GM23248 (cell line): ENCODE results near the gene FAM241A. TPM values are rescaled to one million over a fixed set of nuclear protein-coding genes. Genes with fewer than 3 reads are reported as not detected.

ENCODE experiments used
- DNase-seq: peaks from one replicate; pipeline ENCODE4 v3.0.0-alpha.2; 2015
- H2AFZ ChIP-seq: fragments of 200-600 bp; sonication (generic); 2 replicates; pipeline ENCODE4 v1.6.1; 2016; ENCODE audit warnings: antibody characterized with exemption
- H3F3A ChIP-seq: fragments of 200-600 bp; sonication (generic); 2 replicates; pipeline ENCODE4 v1.6.1; 2016; ENCODE audit warnings: mild to moderate bottlenecking, antibody characterized with exemption, mixed run types; ENCODE audit not compliant: insufficient read depth
- H3K27ac ChIP-seq: fragments of 200-600 bp; sonication (generic); 2 replicates; pipeline ENCODE4 v1.5.1; 2016; ENCODE audit warnings: mild to moderate bottlenecking
- H3K27me3 ChIP-seq: fragments of 200-600 bp; sonication (generic); replicated peaks from 2 replicates; pipeline ENCODE4 v1.6.1; 2016; ENCODE audit warnings: mild to moderate bottlenecking; ENCODE audit not compliant: insufficient read depth
- H3K36me3 ChIP-seq: fragments of 200-600 bp; sonication (generic); 2 replicates; pipeline ENCODE4 v1.6.1; 2016; ENCODE audit warnings: low read depth, mild to moderate bottlenecking
- H3K4me1 ChIP-seq: fragments of 200-600 bp; sonication (generic); 2 replicates; pipeline ENCODE4 v1.6.1; 2016; ENCODE audit warnings: mild to moderate bottlenecking; ENCODE audit not compliant: insufficient read depth
- H3K4me2 ChIP-seq: fragments of 200-600 bp; sonication (generic); one replicate; pipeline ENCODE4 v1.6.1; 2016; ENCODE audit warnings: mild to moderate bottlenecking; ENCODE audit not compliant: unreplicated experiment
- H3K4me3 ChIP-seq: fragments of 200-600 bp; sonication (generic); 2 replicates; pipeline ENCODE4 v1.5.1; 2016; ENCODE audit warnings: mild to moderate bottlenecking
- H3K79me2 ChIP-seq: fragments of 200-600 bp; sonication (generic); 2 replicates; pipeline ENCODE4 v1.6.1; 2016; ENCODE audit warnings: mild to moderate bottlenecking; ENCODE audit not compliant: insufficient read depth
- H3K9ac ChIP-seq: fragments of 200-600 bp; sonication (generic); 2 replicates; pipeline ENCODE4 v1.6.1; 2016; ENCODE audit warnings: mild to moderate bottlenecking
- H3K9me2 ChIP-seq: fragments of 200-600 bp; sonication (generic); 2 replicates; pipeline ENCODE4 v1.6.1; 2016; ENCODE audit warnings: mixed run types, mild to moderate bottlenecking, moderate library complexity; ENCODE audit not compliant: insufficient read depth
- H3K9me3 ChIP-seq: fragments of 200-600 bp; sonication (generic); one replicate; pipeline ENCODE4 v1.6.1; 2017; ENCODE audit warnings: low read depth
- H4K20me1 ChIP-seq: fragments of 200-600 bp; sonication (generic); 2 replicates; pipeline ENCODE4 v1.6.0; 2016; ENCODE audit not compliant: insufficient read depth
- EZH2 ChIP-seq: fragments of 200-600 bp; sonication (generic); IDR thresholded peaks from 2 replicates; pipeline ENCODE4 v1.6.1; 2018; ENCODE audit warnings: antibody characterized with exemption, mild to moderate bottlenecking; ENCODE audit not compliant: insufficient read depth, poor library complexity, severe bottlenecking
- EZH2phosphoT487 ChIP-seq: fragments of 200-600 bp; sonication (generic); IDR thresholded peaks from 2 replicates; pipeline ENCODE4 v1.6.1; 2018; ENCODE audit warnings: antibody characterized with exemption, moderate library complexity, mild to moderate bottlenecking, low read depth; ENCODE audit not compliant: insufficient read depth
- WGBS, 2 experiments: methylation state at CpG; one replicate each; pipeline ENCODE4 v1.1.6; 2015 to 2017; ENCODE audit warnings: low lambda C conversion rate in 2 of 2, low coverage in 1 of 2; ENCODE audit errors: missing lambda C conversion rate in 2 of 2; 5-methylcytosine and 5-hydroxymethylcytosine counted together
- in situ Hi-C: fragments of 300-500 bp; cut with MboI; formaldehyde crosslinking; loops from 2 replicates; pipeline ENCODE4 v1.15.0; 2020
- polyA plus RNA-seq: library from polyadenylated mRNA; unstranded; fragments of >200 nt; fragmentation: Nextera tagmentation; extraction: Ambion mirVana; gene quantifications from 2 replicates; pipeline ENCODE4 v1.2.1, GENCODE V29; 2016
- total RNA-seq: library from RNA; depleted of rRNA; stranded (reverse); fragments of >200 nt; shearing (Covaris generic); gene quantifications from 2 replicates; pipeline ENCODE4 v1.2.3, GENCODE V29; 2014

FAM241A gene
- total and polyA plus RNA-seq, 2 experiments from 2014 or later = 5.2 to 6.2 TPM

DNA sequence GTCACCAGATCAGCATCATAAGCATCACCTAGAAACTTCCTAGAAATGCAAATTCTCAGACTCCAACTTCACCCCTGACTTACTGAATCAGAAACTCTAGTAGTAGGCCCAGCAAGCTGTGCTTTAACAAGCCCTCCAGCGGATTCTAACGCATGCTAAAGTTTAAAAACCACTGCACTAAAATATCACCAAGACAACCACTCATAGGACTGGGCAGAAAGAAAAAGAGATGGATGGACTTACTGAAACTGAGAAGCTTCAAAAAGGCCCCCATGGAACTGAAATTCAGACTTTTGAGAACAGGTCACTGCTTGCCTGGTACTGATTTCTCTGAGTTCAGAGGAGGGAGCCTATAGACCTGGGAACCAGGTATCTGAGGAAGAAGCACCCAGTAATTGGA lies 40.1 kb downstream of the FAM241A start:
- no peak overlapping the region for H3K4me2 ChIP-seq
- H3K4me1 ChIP-seq = peaks cover 7% of the 10 kb centered on the region
- H2AFZ ChIP-seq = no peak overlapping the region
- whole genome bisulfite sequencing, 2 experiments = 100% methylated on average over 2 of the region's 2 CpGs
- no peaks in the 10 kb centered on the region for H3K9me2 ChIP-seq
- H3K27me3 ChIP-seq = no peaks in the 10 kb centered on the region
- no peak overlapping the region for H3K9ac ChIP-seq
- in situ Hi-C loops = no loop called here
- no peak overlapping the region for H3K27ac ChIP-seq
- no peaks in the 10 kb centered on the region for H3K9me3 ChIP-seq
- no peaks in the 10 kb centered on the region for H3F3A ChIP-seq
- no peaks in the 10 kb centered on the region; the same call in 1 of the 2 replicates for H3K36me3 ChIP-seq
- no peaks in the 10 kb centered on the region for H4K20me1 ChIP-seq
- TF ChIP-seq EZH2phosphoT487 (no peak), EZH2 (no peak)
- H3K4me3 ChIP-seq = no peak overlapping the region
- DNase-seq = no peak
- H3K79me2 ChIP-seq = no peaks in the 10 kb centered on the region

DNA sequence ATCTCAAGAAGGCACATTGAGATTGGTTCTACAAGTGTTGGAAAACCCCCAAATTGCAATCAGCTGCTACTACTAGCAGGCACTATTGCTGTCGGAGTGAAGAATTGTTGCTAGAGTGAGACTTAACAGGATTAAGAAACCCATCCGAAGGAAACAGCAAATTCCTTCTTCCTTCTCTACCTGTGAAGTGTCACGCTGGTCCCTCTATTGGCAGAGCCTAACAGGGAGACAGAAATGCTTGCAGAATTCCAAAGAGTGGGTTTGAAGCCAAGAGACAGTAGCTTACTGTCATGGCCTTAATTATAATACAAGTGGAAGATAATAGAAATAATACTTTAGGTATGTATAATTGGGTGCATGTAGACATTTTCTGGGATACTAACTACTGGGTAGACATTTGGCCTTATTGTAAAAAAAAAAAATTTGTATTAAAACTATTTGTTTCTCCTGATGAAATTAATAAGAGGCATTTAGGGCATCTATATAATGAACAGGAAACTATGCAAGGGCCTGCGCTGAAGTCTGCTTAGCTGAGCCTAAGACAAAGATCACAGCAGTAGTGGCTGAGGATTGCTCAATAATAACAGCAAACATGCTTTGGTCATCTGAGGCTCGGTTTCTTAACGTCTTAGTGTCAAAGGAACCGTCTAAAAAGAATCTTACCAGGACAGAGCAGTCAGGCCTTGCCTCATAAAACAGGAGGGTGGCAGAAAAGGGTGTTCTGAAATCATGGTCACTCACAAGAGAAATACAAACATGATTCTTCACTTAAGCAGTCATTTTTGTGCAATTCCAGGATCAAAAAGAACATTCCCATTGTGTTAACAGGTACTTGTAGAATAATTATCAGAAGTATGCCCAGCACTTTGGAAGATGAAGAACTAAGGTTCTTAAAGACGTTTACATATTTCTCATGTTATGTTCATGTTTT lies 40.8 kb downstream of the FAM241A start:
- no peaks in the 10 kb centered on the region for H3K9me3 ChIP-seq
- no peaks in the 10 kb centered on the region; the same call in 1 of the 2 replicates for H3K36me3 ChIP-seq
- no peak overlapping the region for H3K27ac ChIP-seq
- no peaks in the 10 kb centered on the region for H3K27me3 ChIP-seq
- no peaks in the 10 kb centered on the region for H4K20me1 ChIP-seq
- 81 to 82% methylated on average over 8 of the region's 8 CpGs for WGBS, 2 experiments
- H3F3A ChIP-seq = no peaks in the 10 kb centered on the region
- in situ Hi-C loops = no loop called here
- H3K9ac ChIP-seq = no peak overlapping the region
- no peak overlapping the region for H3K4me2 ChIP-seq
- no peaks in the 10 kb centered on the region for H3K79me2 ChIP-seq
- TF ChIP-seq EZH2 (no peak), EZH2phosphoT487 (no peak)
- DNase-seq = no peak
- H3K9me2 ChIP-seq = no peaks in the 10 kb centered on the region
- peaks cover 7% of the 10 kb centered on the region for H3K4me1 ChIP-seq
- no peak overlapping the region for H3K4me3 ChIP-seq
- H2AFZ ChIP-seq = no peak overlapping the region

DNA sequence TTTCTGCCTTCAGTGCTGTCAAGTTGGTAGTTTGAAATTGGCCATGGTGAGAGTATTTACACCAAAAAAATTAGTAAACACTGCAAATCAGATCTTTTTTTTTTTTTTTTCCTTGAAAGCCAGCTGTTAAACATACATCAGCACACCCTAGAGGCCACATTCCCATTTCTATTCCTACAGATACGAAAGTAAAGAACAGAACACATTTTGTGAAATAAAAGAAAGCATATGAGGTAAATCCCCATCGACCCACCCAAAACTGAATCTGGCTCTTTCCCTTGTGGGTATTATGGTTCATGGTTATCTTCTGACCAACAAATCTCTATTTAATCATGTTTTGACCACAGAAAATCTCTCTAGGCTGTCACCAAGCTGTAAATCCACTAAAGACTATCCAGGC lies 44.5 kb downstream of the FAM241A start:
- 61 to 64% methylated on average over 2 of the region's 2 CpGs for WGBS, 2 experiments
- no peak overlapping the region for H3K27ac ChIP-seq
- no peaks in the 10 kb centered on the region; the same call in 1 of the 2 replicates for H3K36me3 ChIP-seq
- no peak overlapping the region for H3K4me2 ChIP-seq
- in situ Hi-C loops = no loop called here
- H4K20me1 ChIP-seq = no peaks in the 10 kb centered on the region
- H3K9me3 ChIP-seq = no peaks in the 10 kb centered on the region
- H3F3A ChIP-seq = no peaks in the 10 kb centered on the region
- H3K27me3 ChIP-seq = no peaks in the 10 kb centered on the region
- no peak overlapping the region for H3K9ac ChIP-seq
- DNase-seq = peak; percentile 21
- no peaks in the 10 kb centered on the region for H3K4me1 ChIP-seq
- no peaks in the 10 kb centered on the region for H3K9me2 ChIP-seq
- TF ChIP-seq EZH2 (no peak), EZH2phosphoT487 (no peak)
- no peak overlapping the region for H2AFZ ChIP-seq
- no peak overlapping the region for H3K4me3 ChIP-seq
- no peaks in the 10 kb centered on the region for H3K79me2 ChIP-seq

DNA sequence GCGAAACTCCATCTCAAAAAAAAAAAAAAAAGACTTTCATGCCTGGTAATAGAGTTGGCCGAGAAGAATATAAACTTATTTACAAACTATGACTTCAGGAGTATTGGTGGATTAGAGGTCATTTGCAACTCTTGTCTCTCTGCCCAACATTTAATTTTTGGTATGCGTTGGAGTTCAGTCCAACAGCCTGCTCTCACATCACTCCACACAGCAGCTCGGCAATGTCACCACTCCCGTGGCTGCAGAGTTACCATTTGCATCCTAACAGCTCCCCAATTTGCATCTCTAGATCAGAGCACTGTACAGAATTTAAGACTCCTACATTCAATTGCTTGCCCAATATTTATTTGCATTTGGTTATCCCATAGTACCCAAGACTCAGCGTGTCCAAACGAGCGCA lies 45.4 kb downstream of the FAM241A start:
- no peak overlapping the region for H3K27ac ChIP-seq
- no peak overlapping the region for H2AFZ ChIP-seq
- H4K20me1 ChIP-seq = no peaks in the 10 kb centered on the region
- H3K4me1 ChIP-seq = no peaks in the 10 kb centered on the region
- no peaks in the 10 kb centered on the region; the same call in 1 of the 2 replicates for H3K36me3 ChIP-seq
- no peaks in the 10 kb centered on the region for H3K27me3 ChIP-seq
- in situ Hi-C loops = no loop called here
- no peaks in the 10 kb centered on the region for H3K9me3 ChIP-seq
- WGBS, 2 experiments = 86 to 87% methylated on average over 8 of the region's 8 CpGs
- H3K9me2 ChIP-seq = no peaks in the 10 kb centered on the region
- no peaks in the 10 kb centered on the region for H3F3A ChIP-seq
- no peak for DNase-seq
- no peaks in the 10 kb centered on the region for H3K79me2 ChIP-seq
- H3K4me3 ChIP-seq = no peak overlapping the region
- H3K4me2 ChIP-seq = no peak overlapping the region
- TF ChIP-seq EZH2phosphoT487 (no peak), EZH2 (no peak)
- no peak overlapping the region for H3K9ac ChIP-seq
